Hepatocyte (in vitro differentiated cells): Measurements from ENCODE around the gene ZNF474.

Experiments used
- CTCF ChIP-seq: fragments of 200-600 bp; sonication (generic); IDR thresholded peaks from 2 replicates; pipeline ENCODE4 v1.5.1; 2016; ENCODE audit warnings: antibody characterized with exemption, mild to moderate bottlenecking; ENCODE audit not compliant: poor library complexity
- EZH2 ChIP-seq: fragments of 200-600 bp; sonication (generic); IDR thresholded peaks from 2 replicates; pipeline ENCODE4 v1.6.1; 2016; ENCODE audit warnings: antibody characterized with exemption, mild to moderate bottlenecking, borderline replicate concordance
- EZH2phosphoT487 ChIP-seq: fragments of 200-600 bp; sonication (generic); IDR thresholded peaks from one replicate; pipeline ENCODE4 v1.6.1; 2018; ENCODE audit warnings: antibody characterized with exemption, mild to moderate bottlenecking, low read depth, moderate library complexity; ENCODE audit not compliant: unreplicated experiment, severe bottlenecking

GRCh38 chr5:122164831-122165558 is 35.6 kb downstream of the ZNF474 start:
- TF ChIP-seq CTCF (no peak), EZH2 (no peak), EZH2phosphoT487 (no peak)
